CD14-positive monocyte (primary cell): ENCODE results near the gene SELENOP. TPM values are rescaled to one million over a fixed set of nuclear protein-coding genes. Genes with fewer than 3 reads are reported as not detected.

Source experiments
- DNase-seq, 3 donors: peaks; one replicate each; pipeline ENCODE4 v3.0.0-alpha.2; 2011 to 2022
- H2AFZ ChIP-seq: 2 replicates; pipeline ENCODE4 v1.6.0; 2012; ENCODE audit warnings: mild to moderate bottlenecking, low read depth, low read length, inconsistent platforms; ENCODE audit not compliant: insufficient read depth, poor library complexity, severe bottlenecking
- H3K27ac ChIP-seq, 2 donors: 1 replicate in 1 of 2; 2 replicates in 1 of 2; pipeline ENCODE4 v1.5.1; 2012 to 2013; ENCODE audit warnings: low read length in 2 of 2, control low read depth in 1 of 2, inconsistent platforms in 1 of 2, low read depth in 1 of 2, mild to moderate bottlenecking in 1 of 2
- H3K27me3 ChIP-seq, 2 donors: one replicate each; pipeline versions ENCODE4 v1.6.0 to v1.6.1; 2011 to 2013; ENCODE audit warnings: low read length in 2 of 2; ENCODE audit not compliant: control insufficient read depth in 2 of 2, insufficient read depth in 2 of 2
- H3K36me3 ChIP-seq, 2 donors: replicated peaks in 1 of 2; 1 replicate in 1 of 2; 2 replicates in 1 of 2; pipeline versions ENCODE4 v1.5.1 to v1.6.1; 2012 to 2013; ENCODE audit warnings: low read length in 2 of 2, control low read depth in 1 of 2, inconsistent platforms in 1 of 2, mild to moderate bottlenecking in 1 of 2; ENCODE audit not compliant: insufficient read depth in 2 of 2, control insufficient read depth in 1 of 2
- H3K4me1 ChIP-seq, 2 donors: 1 replicate in 1 of 2; 2 replicates in 1 of 2; pipeline versions ENCODE4 v1.5.1 to v1.6.1; 2012 to 2013; ENCODE audit warnings: low read length in 2 of 2, control low read depth in 1 of 2, inconsistent platforms in 1 of 2, mild to moderate bottlenecking in 1 of 2, moderate library complexity in 1 of 2; ENCODE audit not compliant: insufficient read depth in 2 of 2, control insufficient read depth in 1 of 2
- H3K4me2 ChIP-seq: replicated peaks from 2 replicates; pipeline ENCODE3; 2012; ENCODE audit warnings: low read length, moderate library complexity, mild to moderate bottlenecking; ENCODE audit not compliant: poor library complexity, severe bottlenecking; ENCODE audit errors: extremely low read depth
- H3K4me3 ChIP-seq, 3 experiments: fragments of 200-600 bp in 1 of 3; sonication (generic) in 1 of 3; replicated peaks in 1 of 3; 1 replicate in 2 of 3; 2 replicates in 1 of 3; pipeline ENCODE4 v1.5.1; 2011 to 2013; ENCODE audit warnings: low read length in 3 of 3, mild to moderate bottlenecking in 3 of 3, control low read depth in 2 of 3, low read depth in 2 of 3, inconsistent platforms in 1 of 3, moderate library complexity in 1 of 3
- H3K79me2 ChIP-seq: 2 replicates; pipeline ENCODE4 v1.6.0; 2012; ENCODE audit warnings: mild to moderate bottlenecking, control low read depth, inconsistent platforms, low read length, moderate library complexity; ENCODE audit not compliant: insufficient read depth
- H3K9ac ChIP-seq: 2 replicates; pipeline ENCODE4 v1.6.0; 2017; ENCODE audit warnings: low read length, mild to moderate bottlenecking; ENCODE audit not compliant: insufficient read depth, poor library complexity, severe bottlenecking
- H3K9me3 ChIP-seq, 2 donors: replicated peaks in 1 of 2; 1 replicate in 1 of 2; 2 replicates in 1 of 2; pipeline versions ENCODE4 v1.5.1 to v1.6.1; 2012 to 2013; ENCODE audit warnings: low read length in 2 of 2, control low read depth in 1 of 2; ENCODE audit not compliant: control insufficient read depth in 1 of 2, insufficient read depth in 1 of 2
- H4K20me1 ChIP-seq: 2 replicates; pipeline ENCODE4 v1.6.0; 2012; ENCODE audit warnings: mild to moderate bottlenecking, low read length, control low read depth, moderate library complexity; ENCODE audit not compliant: insufficient read depth
- H3K27ac Mint-ChIP-seq, 7 donors: one replicate each; pipeline ENCODE4 v1.8.0; 2020; ENCODE audit warnings: mild to moderate bottlenecking in 7 of 7, mixed read lengths in 7 of 7, moderate library complexity in 6 of 7, inconsistent platforms in 2 of 7
- H3K27me3 Mint-ChIP-seq, 3 donors: one replicate each; pipeline ENCODE4 v1.8.0; 2021 to 2022; ENCODE audit warnings: low read depth in 3 of 3, mild to moderate bottlenecking in 3 of 3, mixed read lengths in 3 of 3, moderate library complexity in 3 of 3, inconsistent platforms in 1 of 3
- H3K36me3 Mint-ChIP-seq, 2 donors: one replicate each; pipeline ENCODE4 v1.8.0; 2020; ENCODE audit warnings: mixed read lengths in 2 of 2, inconsistent platforms in 1 of 2, mild to moderate bottlenecking in 1 of 2
- H3K4me1 Mint-ChIP-seq: one replicate; pipeline ENCODE4 v1.8.0; 2020; ENCODE audit warnings: mild to moderate bottlenecking, mixed read lengths
- H3K4me3 Mint-ChIP-seq, 2 donors: one replicate each; pipeline ENCODE4 v1.8.0; 2020; ENCODE audit warnings: mild to moderate bottlenecking in 2 of 2, mixed read lengths in 2 of 2, moderate library complexity in 1 of 2
- H3K9me3 Mint-ChIP-seq, 7 donors: one replicate each; pipeline ENCODE4 v1.8.0; 2020 to 2022; ENCODE audit warnings: mixed read lengths in 7 of 7, mild to moderate bottlenecking in 6 of 7, moderate library complexity in 6 of 7, inconsistent platforms in 2 of 7
- CTCF ChIP-seq: fragments of 200-600 bp; IDR thresholded peaks from one replicate; pipeline ENCODE4 v1.8.0; 2022; ENCODE audit warnings: antibody characterized with exemption, mild to moderate bottlenecking
- WGBS: methylation state at CpG from one replicate; pipeline ENCODE4 v1.1.5; 2013; ENCODE audit warnings: missing lambda C conversion rate; ENCODE audit not compliant: insufficient coverage; 5-methylcytosine and 5-hydroxymethylcytosine counted together
- intact Hi-C, 2 donors: fragments of 100-400 bp; cut with micrococcal nuclease; formaldehyde crosslinking; loops; one replicate each; pipeline versions ENCODE4 v1.15.0 to v1.15.1; 2023
- polyA plus RNA-seq, 3 donors: library from polyadenylated mRNA; depleted of rRNA in 1 of 3; unstranded in 2 of 3; stranded (reverse) in 1 of 3; fragments of 300-500 nt in 2 of 3; fragments of >200 nt in 1 of 3; fragmentation: Illumina TruSeq in 2 of 3; gene quantifications; 1 replicate in 2 of 3; 2 replicates in 1 of 3; pipeline ENCODE4 v1.2.3, GENCODE V29; 2012 to 2021

The SELENOP gene
- polyA plus RNA-seq, 3 donors: 0.24 to 0.33 TPM; not detected in 1

DNA sequence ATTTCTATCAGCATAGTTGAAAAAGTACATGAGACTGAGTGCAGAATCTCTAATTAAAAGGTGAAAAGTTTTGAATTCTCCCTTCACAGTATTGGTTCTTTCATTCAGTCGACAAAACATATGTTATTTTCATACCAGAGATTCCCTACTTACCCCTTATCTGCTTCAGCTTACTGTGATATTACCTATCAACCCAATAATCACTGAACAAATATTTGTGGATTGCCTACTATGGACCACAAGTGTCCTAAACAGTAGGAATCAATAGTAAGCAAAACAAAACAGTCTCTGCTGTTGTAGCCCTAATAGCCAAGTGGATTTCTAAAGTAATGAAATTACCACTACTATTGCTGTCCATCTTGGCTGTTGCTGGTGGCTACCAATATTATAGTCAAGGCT lies 43.6 kb downstream of the SELENOP start:
- Mint-ChIP-seq H3K4me3 (no peak overlapping the region), H3K4me1 (peaks cover 6% of the 10 kb centered on the region), H3K27me3 (peaks cover 0 to 5% (median 2%) of the 10 kb centered on the region in 3 donors), H3K9me3 (no peaks in the 10 kb centered on the region), H3K36me3 (no peaks in the 10 kb centered on the region), H3K27ac (no peak overlapping the region)
- H4K20me1 ChIP-seq: no peaks in the 10 kb centered on the region
- intact Hi-C loops: no loop called here
- no peaks in the 10 kb centered on the region for H3K27me3 ChIP-seq
- H2AFZ ChIP-seq: no peak overlapping the region
- H3K36me3 ChIP-seq: no peaks in the 10 kb centered on the region
- H3K27ac ChIP-seq: no peak overlapping the region
- H3K4me3 ChIP-seq: no peak overlapping the region
- no peak overlapping the region for H3K4me2 ChIP-seq
- no peak for TF ChIP-seq CTCF
- H3K9me3 ChIP-seq: no peaks in the 10 kb centered on the region
- no peak for DNase-seq
- H3K79me2 ChIP-seq: no peaks in the 10 kb centered on the region
- no CpG with 5 or more reads among the region's 1 CpG for WGBS
- no peak overlapping the region for H3K9ac ChIP-seq
- H3K4me1 ChIP-seq: no peaks in the 10 kb centered on the region

DNA sequence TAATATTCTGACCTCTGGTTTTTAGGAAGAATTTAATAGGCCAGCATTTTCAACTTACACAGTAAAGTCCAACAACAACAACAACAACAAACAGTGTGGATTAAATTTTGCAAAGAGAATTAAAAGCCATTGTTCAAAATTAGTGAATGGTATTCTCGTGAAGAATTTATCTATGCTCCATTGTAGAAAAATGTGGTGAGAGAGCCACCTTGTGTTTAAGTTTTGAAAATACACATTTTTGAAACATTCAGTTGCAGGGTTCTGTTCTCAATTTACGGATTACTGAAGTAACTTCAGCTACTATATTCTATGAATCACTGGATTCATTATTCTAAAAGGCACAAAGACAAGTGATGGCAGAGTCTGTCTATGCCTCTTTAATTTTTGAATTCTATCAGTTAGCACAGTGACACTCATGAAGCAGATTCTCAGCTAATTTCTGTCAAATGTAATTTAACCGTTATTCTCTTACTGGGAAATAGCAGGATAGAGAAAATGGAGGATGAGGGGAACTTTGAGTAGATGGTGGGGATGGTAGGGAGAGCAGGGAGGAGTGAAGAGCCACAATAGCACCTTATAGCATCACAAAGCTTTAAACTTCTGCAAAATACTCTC lies 44.1 kb downstream of the SELENOP start:
- Histone ChIP-seq H3K27me3 (no peaks in the 10 kb centered on the region), H3K79me2 (no peaks in the 10 kb centered on the region), H3K4me2 (no peak overlapping the region), H2AFZ (no peak overlapping the region), H3K9ac (no peak overlapping the region), H4K20me1 (no peaks in the 10 kb centered on the region), H3K27ac (no peak overlapping the region), H3K9me3 (no peaks in the 10 kb centered on the region), H3K4me1 (no peaks in the 10 kb centered on the region), H3K36me3 (no peaks in the 10 kb centered on the region), H3K4me3 (no peak overlapping the region)
- H3K4me1 Mint-ChIP-seq: peaks cover 6% of the 10 kb centered on the region
- peaks cover 0 to 5% (median 2%) of the 10 kb centered on the region in 3 donors for H3K27me3 Mint-ChIP-seq
- H3K9me3 Mint-ChIP-seq: no peaks in the 10 kb centered on the region
- H3K4me3 Mint-ChIP-seq: no peak overlapping the region
- intact Hi-C loops: loop anchor here (2.0 kb wide), 1 partner anchor 911 kb away; no protein-coding TSS in a partner anchor
- H3K27ac Mint-ChIP-seq: peak overlapping the region in 1 of 7 donors; percentile 36
- DNase-seq: peak in 2 of 3 donors; percentile 6 to 31
- no CpG with 5 or more reads among the region's 3 CpGs for WGBS
- peak; percentile 72 for TF ChIP-seq CTCF
- H3K36me3 Mint-ChIP-seq: no peaks in the 10 kb centered on the region
